Measurements from ENCODE around the gene RASSF8.

The RASSF8 gene

GRCh38 chr12:26032719-26033241 is 74.3 kb downstream of the RASSF8 start:
- Histone ChIP-seq H3K27me3 (ENCODE audit: control insufficient read depth, insufficient read depth, low read length) (no peaks in the 10 kb centered on the region), H3K4me3 (ENCODE audit: low read length) (no peak overlapping the region), H3K4me1 (ENCODE audit: control insufficient read depth, low read depth, low read length) (peaks cover 11% of the 10 kb centered on the region), H3K36me3 (ENCODE audit: control insufficient read depth, low read depth, low read length) (no peaks in the 10 kb centered on the region), H3K9ac (ENCODE audit: low read length) (no peak overlapping the region), H3K27ac (ENCODE audit: low read length) (no peak overlapping the region), H3K9me3 (ENCODE audit: control insufficient read depth, low read depth, low read length) (no peaks in the 10 kb centered on the region)

GRCh38 chr12:26034371-26035142 is 76.1 kb downstream of the RASSF8 start:
- no peak overlapping the region for H3K27ac ChIP-seq (ENCODE audit: low read length)

GRCh38 chr12:26036877-26037276 is 78.4 kb downstream of the RASSF8 start:
- no peaks in the 10 kb centered on the region for H3K27me3 ChIP-seq (ENCODE audit: control insufficient read depth, insufficient read depth, low read length)
- no peak overlapping the region for H3K27ac ChIP-seq (ENCODE audit: low read length)
- H3K4me1 ChIP-seq (ENCODE audit: control insufficient read depth, low read depth, low read length): peaks cover 18% of the 10 kb centered on the region

More at GRCh38 chr12:26034371-26035142, 76.1 kb downstream of the RASSF8 start:
- peaks cover 18% of the 10 kb centered on the region for H3K4me1 ChIP-seq (ENCODE audit: control insufficient read depth, low read depth, low read length)
- H3K27me3 ChIP-seq (ENCODE audit: control insufficient read depth, insufficient read depth, low read length): no peaks in the 10 kb centered on the region
- no peaks in the 10 kb centered on the region for H3K36me3 ChIP-seq (ENCODE audit: control insufficient read depth, low read depth, low read length)
- no peak overlapping the region for H3K4me3 ChIP-seq (ENCODE audit: low read length)
- no peak overlapping the region for H3K9ac ChIP-seq (ENCODE audit: low read length)
- H3K9me3 ChIP-seq (ENCODE audit: control insufficient read depth, low read depth, low read length): no peaks in the 10 kb centered on the region

GRCh38 chr12:26037615-26038220 is 79.2 kb downstream of the RASSF8 start:
- Histone ChIP-seq H3K4me3 (ENCODE audit: low read length) (no peak overlapping the region), H3K27me3 (ENCODE audit: control insufficient read depth, insufficient read depth, low read length) (no peaks in the 10 kb centered on the region), H3K9ac (ENCODE audit: low read length) (no peak overlapping the region), H3K9me3 (ENCODE audit: control insufficient read depth, low read depth, low read length) (no peaks in the 10 kb centered on the region), H3K27ac (ENCODE audit: low read length) (no peak overlapping the region), H3K4me1 (ENCODE audit: control insufficient read depth, low read depth, low read length) (peaks cover 20% of the 10 kb centered on the region), H3K36me3 (ENCODE audit: control insufficient read depth, low read depth, low read length) (no peaks in the 10 kb centered on the region)

More at GRCh38 chr12:26036877-26037276, 78.4 kb downstream of the RASSF8 start:
- Histone ChIP-seq H3K9ac (ENCODE audit: low read length) (no peak overlapping the region), H3K4me3 (ENCODE audit: low read length) (no peak overlapping the region), H3K9me3 (ENCODE audit: control insufficient read depth, low read depth, low read length) (no peaks in the 10 kb centered on the region), H3K36me3 (ENCODE audit: control insufficient read depth, low read depth, low read length) (no peaks in the 10 kb centered on the region)

- H3K27me3 ChIP-seq (ENCODE audit: control insufficient read depth, insufficient read depth, low read length): no peaks in the 10 kb centered on the region
- H3K9me3 ChIP-seq (ENCODE audit: control insufficient read depth, low read depth, low read length): no peaks in the 10 kb centered on the region
- H3K9ac ChIP-seq (ENCODE audit: low read length): no peak overlapping the region
- H3K4me3 ChIP-seq (ENCODE audit: low read length): no peak overlapping the region
- peaks cover 19% of the 10 kb centered on the region for H3K4me1 ChIP-seq (ENCODE audit: control insufficient read depth, low read depth, low read length)
- H3K27ac ChIP-seq (ENCODE audit: low read length): no peak overlapping the region
- no peaks in the 10 kb centered on the region for H3K36me3 ChIP-seq (ENCODE audit: control insufficient read depth, low read depth, low read length)
These were observed 84.2 kb downstream of the RASSF8 start for GRCh38 chr12:26042645-26043044.

- Histone ChIP-seq H3K36me3 (ENCODE audit: control insufficient read depth, low read depth, low read length) (no peaks in the 10 kb centered on the region), H3K9me3 (ENCODE audit: control insufficient read depth, low read depth, low read length) (no peaks in the 10 kb centered on the region), H3K4me1 (ENCODE audit: control insufficient read depth, low read depth, low read length) (peaks cover 25% of the 10 kb centered on the region), H3K27ac (ENCODE audit: low read length) (no peak overlapping the region), H3K27me3 (ENCODE audit: control insufficient read depth, insufficient read depth, low read length) (no peaks in the 10 kb centered on the region), H3K4me3 (ENCODE audit: low read length) (no peak overlapping the region), H3K9ac (ENCODE audit: low read length) (no peak overlapping the region)
These were observed 84.9 kb downstream of the RASSF8 start for GRCh38 chr12:26043135-26044006.

- Histone ChIP-seq H3K4me1 (ENCODE audit: control insufficient read depth, low read depth, low read length) (peaks cover 21% of the 10 kb centered on the region), H3K27me3 (ENCODE audit: control insufficient read depth, insufficient read depth, low read length) (no peaks in the 10 kb centered on the region), H3K9me3 (ENCODE audit: control insufficient read depth, low read depth, low read length) (no peaks in the 10 kb centered on the region), H3K9ac (ENCODE audit: low read length) (no peak overlapping the region), H3K4me3 (ENCODE audit: low read length) (no peak overlapping the region), H3K27ac (ENCODE audit: low read length) (no peak overlapping the region), H3K36me3 (ENCODE audit: control insufficient read depth, low read depth, low read length) (no peaks in the 10 kb centered on the region)
These were observed 85.5 kb downstream of the RASSF8 start for GRCh38 chr12:26044007-26044394.

GRCh38 chr12:26044592-26044991 is 86.1 kb downstream of the RASSF8 start:
- no peak overlapping the region for H3K9ac ChIP-seq (ENCODE audit: low read length)
- H3K27me3 ChIP-seq (ENCODE audit: control insufficient read depth, insufficient read depth, low read length): no peaks in the 10 kb centered on the region
- H3K4me1 ChIP-seq (ENCODE audit: control insufficient read depth, low read depth, low read length): peaks cover 16% of the 10 kb centered on the region
- H3K4me3 ChIP-seq (ENCODE audit: low read length): no peak overlapping the region
- H3K36me3 ChIP-seq (ENCODE audit: control insufficient read depth, low read depth, low read length): no peaks in the 10 kb centered on the region
- H3K9me3 ChIP-seq (ENCODE audit: control insufficient read depth, low read depth, low read length): no peaks in the 10 kb centered on the region
- no peak overlapping the region for H3K27ac ChIP-seq (ENCODE audit: low read length)

- Histone ChIP-seq H3K4me3 (ENCODE audit: low read length) (no peak overlapping the region), H3K36me3 (ENCODE audit: control insufficient read depth, low read depth, low read length) (no peaks in the 10 kb centered on the region), H3K9ac (ENCODE audit: low read length) (no peak overlapping the region), H3K27ac (ENCODE audit: low read length) (no peak overlapping the region), H3K9me3 (ENCODE audit: control insufficient read depth, low read depth, low read length) (no peaks in the 10 kb centered on the region), H3K4me1 (ENCODE audit: control insufficient read depth, low read depth, low read length) (peaks cover 16% of the 10 kb centered on the region), H3K27me3 (ENCODE audit: control insufficient read depth, insufficient read depth, low read length) (no peaks in the 10 kb centered on the region)
These were observed 87.7 kb downstream of the RASSF8 start for GRCh38 chr12:26046203-26046602.

GRCh38 chr12:26046906-26047305 is 88.4 kb downstream of the RASSF8 start:
- Histone ChIP-seq H3K4me3 (ENCODE audit: low read length) (no peak overlapping the region), H3K4me1 (ENCODE audit: control insufficient read depth, low read depth, low read length) (peaks cover 16% of the 10 kb centered on the region), H3K27me3 (ENCODE audit: control insufficient read depth, insufficient read depth, low read length) (no peaks in the 10 kb centered on the region), H3K9me3 (ENCODE audit: control insufficient read depth, low read depth, low read length) (no peaks in the 10 kb centered on the region), H3K36me3 (ENCODE audit: control insufficient read depth, low read depth, low read length) (no peaks in the 10 kb centered on the region), H3K9ac (ENCODE audit: low read length) (no peak overlapping the region), H3K27ac (ENCODE audit: low read length) (no peak overlapping the region)

Measured in iPS-18a (cell line).